ENCODE results near the gene ARHGAP6.

ARHGAP6 gene

DNA sequence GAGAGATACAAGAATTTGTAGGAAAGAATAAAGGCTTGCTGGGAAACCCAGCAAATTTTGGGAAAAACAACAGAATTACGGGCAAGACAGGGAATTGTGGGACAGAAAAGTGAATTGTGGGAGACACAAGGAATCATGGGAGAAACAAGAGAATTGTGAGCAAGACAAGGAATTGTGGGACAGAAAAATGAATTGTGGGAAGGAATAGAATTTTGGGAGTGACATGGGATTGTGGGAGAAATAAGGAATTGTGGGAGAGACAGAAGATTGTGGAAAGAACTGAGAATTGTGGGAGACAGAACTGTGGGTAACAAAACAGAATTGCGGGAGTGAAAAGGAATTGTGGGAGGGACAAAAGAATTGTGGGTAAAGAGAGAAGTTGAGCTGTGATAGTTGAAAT lies 555.8 kb downstream of the ARHGAP6 start:
- DNase-seq (ENCODE audit: low read depth) = no peak

GRCh38 chrX:11108253-11108941 lies 557.3 kb downstream of the ARHGAP6 start:
- no peak for DNase-seq (ENCODE audit: low read depth)

DNA sequence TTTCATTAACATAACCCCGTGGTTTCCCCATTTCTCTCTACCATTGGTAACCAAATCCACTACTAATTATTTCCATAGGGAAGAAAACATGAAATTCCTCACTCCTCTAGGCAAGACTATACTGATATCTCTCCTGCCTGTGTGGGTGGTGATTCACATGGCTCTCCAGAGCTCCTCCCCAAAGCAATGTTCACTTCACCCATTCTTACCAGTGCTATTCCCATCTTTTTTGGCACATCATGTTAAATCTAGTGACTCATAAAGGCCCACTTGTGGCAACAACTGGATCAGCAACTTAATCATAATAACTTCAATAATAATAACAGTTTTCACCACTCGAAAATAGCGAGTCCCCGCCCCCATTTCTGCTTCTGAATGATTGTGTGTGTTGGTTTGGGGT lies 560.6 kb downstream of the ARHGAP6 start:
- DNase-seq (ENCODE audit: low read depth) = peak; percentile 14

GRCh38 chrX:11103751-11104150 lies 562.0 kb downstream of the ARHGAP6 start:
- DNase-seq (ENCODE audit: low read depth) = no peak

GRCh38 chrX:11103006-11103405 lies 562.7 kb downstream of the ARHGAP6 start:
- DNase-seq (ENCODE audit: low read depth) = no peak

DNA sequence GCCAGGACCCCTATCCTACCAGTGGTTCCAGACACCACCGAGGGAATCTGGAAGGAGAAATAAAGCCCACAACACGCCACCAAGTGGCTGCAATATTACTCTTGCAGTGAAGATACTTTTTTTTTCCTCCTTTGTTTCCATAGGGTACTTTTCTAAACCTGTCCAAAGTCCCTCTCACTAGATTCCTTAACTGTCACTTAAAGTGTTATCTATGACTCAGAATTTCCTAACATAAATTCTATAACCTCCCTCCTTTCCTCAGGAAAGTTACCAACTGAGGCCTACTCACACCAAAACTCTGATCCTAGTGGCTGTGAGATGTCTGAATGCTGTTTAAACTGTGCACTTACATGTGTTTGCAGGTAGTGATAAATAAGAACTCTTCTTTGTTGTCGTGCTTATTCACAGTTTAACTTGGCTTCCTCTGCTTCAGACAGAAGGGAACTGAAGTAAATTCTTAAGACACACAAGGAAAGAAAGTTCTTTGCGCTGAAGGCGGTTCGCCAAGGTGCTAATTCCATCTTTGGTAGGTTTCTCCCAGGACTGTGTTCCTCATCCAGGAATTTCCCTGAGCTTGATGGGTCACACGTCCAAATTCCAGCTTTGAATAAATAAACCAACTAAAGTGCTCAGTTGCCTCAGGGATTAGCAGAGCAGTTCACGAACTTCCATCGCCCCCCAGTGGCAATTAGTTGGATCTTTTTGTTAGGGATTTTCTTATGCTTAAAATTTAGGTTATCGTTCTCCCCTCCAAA lies 565.3 kb downstream of the ARHGAP6 start:
- peak; percentile 59 for DNase-seq (ENCODE audit: low read depth)

DNA sequence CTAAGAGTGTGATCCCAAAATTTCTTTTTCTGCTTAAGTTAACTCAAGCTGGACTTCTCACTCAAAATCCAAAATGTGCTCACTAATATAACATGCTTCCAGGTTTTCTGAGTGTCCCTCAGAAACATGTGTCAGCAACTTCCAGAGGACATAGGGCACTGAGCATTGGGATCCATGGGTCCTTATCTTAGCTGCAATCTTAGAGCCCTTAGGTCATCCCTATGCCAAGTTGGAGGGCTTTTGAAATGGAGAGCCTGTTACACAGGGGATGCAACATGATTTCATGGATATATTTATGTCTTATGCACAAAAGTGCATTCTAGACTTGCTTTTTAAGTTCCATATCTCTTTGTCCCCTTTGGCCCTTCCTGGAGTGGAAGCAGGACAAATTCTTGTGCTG lies 566.3 kb downstream of the ARHGAP6 start:
- DNase-seq (ENCODE audit: low read depth) = no peak

GRCh38 chrX:11097933-11098332 lies 567.8 kb downstream of the ARHGAP6 start:
- DNase-seq (ENCODE audit: low read depth) = no peak

GRCh38 chrX:11089802-11090201 lies 575.9 kb downstream of the ARHGAP6 start:
- no peak for DNase-seq (ENCODE audit: low read depth)

Measured in fibroblast of gingiva (primary cell).